ENCODE results near the gene CELF4.

The CELF4 gene

GRCh38 chr18:37565101-37565976, at the start of gene CELF4:
TSS of gene CELF4 (minus strand) at chr18:37565798.
- DNase-seq (ENCODE audit: low spot score) (no peak), FAIRE-seq (no peak)

DNA sequence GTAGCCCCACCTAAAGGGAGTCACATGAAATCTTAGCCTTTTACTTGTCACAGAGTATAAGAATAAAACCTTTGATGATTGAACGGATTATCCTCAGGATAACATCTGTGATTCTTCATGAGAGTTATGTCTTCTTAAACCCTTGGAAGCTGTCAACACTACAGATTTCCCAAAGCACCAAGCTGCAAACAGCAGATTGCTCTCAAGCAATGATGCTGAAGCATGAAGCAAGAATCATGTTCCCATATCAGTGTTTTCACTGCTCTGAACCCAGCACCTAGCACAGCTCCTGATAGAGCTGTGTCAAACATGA, 47.6 kb upstream of the CELF4 start:
- DNase-seq (ENCODE audit: low spot score) (no peak), FAIRE-seq (no peak)

DNA sequence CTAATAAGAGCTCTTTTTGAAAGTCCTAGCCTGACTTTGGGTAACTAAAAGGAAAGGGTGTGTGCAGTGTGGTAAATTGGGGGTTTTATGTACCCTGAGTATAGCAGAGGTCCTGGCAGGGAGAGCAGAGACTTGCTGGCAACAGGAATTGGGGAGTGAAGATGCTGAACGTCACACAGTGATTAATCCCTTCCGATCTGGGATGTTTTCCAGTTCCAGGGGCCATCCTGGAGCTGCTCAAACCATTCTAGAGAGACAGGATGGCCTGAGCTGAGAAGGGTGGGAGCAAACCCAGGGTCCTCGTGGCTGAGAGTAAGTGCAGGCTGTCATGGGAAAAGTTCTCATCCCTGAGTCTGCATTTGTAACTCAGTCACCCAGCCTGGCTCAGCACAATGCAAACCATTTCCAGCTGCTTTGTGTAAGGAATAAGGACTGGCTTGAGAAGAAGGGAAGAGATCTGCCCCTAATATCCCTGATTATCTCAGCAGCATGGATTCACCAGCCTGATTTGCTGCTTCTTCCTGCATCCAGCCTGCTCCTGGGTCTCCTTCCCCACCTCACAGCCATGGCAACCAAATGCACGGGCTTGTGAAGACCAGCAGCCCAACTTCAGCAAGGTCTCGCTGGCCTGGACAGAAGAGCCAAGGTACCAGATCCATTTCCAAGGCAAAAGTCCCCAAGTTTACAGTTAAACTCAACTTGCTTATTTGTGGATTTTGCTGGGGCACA, 47.1 kb upstream of the CELF4 start:
- DNase-seq (ENCODE audit: low spot score) (no peak), FAIRE-seq (no peak)

DNA sequence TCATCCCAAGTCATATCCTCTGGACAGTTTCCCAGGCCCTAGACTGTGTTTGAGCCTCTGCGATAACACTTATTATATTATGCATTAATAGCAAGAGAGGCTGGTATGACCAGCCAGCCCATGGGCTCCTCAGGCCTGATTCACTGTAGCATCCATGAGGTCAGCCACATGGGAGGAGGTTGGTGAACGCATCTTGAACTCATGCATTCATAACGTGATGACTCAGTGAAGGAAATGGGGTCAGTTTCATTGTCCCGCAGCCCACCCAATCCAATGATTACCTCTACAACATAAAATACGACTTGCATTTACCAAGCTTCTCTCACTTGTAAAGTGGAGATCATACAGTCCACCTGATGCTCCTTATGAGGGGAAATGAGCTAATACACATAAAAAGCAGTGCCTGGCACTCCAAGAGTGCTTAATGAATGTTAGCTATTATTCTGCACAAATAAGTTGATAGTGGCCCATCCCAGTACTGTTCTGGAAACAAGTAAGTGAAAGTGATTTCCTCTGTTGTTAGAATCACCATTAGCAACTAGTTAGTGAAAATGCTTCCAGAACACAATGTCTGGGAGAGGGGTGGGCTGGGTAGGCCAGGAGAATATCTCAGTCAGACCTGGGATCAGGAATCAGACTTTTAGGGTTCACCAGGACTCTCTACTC, 46.1 kb upstream of the CELF4 start:
- DNase-seq (ENCODE audit: low spot score) (no peak), FAIRE-seq (no peak)

- DNase-seq (ENCODE audit: low spot score), result no peak
- FAIRE-seq, result no peak
Measured at GRCh38 chr18:37608876-37609275, 43.3 kb upstream of the CELF4 start.

- no peak for FAIRE-seq
- DNase-seq (ENCODE audit: low spot score), result no peak
Measured at GRCh38 chr18:37607281-37607680, 41.7 kb upstream of the CELF4 start.

GRCh38 chr18:37604032-37604431, 38.4 kb upstream of the CELF4 start:
- no peak for FAIRE-seq
- DNase-seq (ENCODE audit: low spot score), result no peak

DNA sequence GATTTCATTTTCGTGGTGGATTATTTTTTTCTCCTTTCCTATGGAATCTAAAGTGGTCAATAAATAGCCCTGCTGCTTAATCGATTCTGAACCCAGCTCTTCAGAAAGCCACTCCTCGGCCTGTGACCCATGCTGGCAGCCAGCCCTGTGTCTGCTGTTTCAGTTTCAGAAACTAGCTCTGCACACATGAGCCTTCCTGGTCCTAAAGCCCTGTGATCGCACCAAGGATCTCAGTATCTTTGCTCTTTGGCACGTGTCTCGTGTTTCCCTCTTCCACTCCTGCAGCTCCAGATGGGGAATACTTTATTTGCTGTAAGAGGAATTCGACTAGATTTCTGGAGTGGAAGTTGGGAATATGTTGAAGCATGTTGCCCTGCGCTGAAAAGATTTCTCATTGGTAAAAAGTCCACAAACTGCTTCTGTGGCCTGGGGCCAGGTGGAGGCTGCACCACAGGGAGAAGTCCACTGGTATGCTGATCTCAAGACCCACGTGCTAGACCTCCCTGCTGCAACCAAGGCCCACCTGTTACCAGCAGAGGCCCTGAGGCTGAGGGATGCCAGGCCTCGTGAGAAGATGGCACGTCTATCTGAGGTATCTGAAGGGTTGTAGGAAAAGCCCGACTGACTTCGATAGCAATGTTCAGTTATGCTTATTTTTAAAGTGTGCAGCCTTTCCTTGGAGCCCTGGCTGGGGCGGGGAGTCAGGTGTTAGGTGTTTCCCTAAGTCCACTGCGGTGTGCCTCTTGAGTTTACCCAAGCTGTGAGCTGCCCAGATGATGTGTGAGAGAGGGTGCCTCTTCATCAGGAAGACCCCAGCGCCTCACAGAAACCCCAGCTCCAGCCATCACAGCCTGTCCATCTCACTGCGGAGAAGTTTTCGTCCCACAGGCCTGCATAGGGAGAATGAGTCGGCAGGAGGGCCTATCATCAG, 33.6 kb upstream of the CELF4 start:
- FAIRE-seq (no peak), DNase-seq (ENCODE audit: low spot score) (no peak)

- FAIRE-seq, result no peak
Measured at GRCh38 chr18:37598396-37598795, 32.8 kb upstream of the CELF4 start.

DNA sequence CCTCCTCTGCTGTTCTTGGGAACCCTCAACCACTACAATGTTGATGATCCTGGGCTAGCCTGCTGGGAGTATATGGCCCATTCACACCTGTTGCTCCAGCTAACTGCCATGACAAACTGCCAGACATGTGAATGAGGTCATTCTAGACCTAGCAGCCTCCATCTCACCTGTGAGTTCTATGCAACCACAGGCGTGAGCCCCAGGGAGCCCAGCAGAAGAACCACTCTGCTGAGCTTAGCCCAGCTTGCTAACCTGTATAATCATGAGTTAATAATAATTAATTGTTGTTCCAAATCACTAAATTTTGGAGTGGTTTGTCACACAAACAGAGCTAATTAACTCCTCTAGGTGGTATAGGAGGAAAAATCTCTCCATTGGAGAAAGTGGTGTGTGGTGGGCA, 24.7 kb upstream of the CELF4 start:
- no peak for FAIRE-seq
- DNase-seq (ENCODE audit: low spot score), result no peak

More at GRCh38 chr18:37598396-37598795, 32.8 kb upstream of the CELF4 start:
- no peak for DNase-seq (ENCODE audit: low spot score)

DNA sequence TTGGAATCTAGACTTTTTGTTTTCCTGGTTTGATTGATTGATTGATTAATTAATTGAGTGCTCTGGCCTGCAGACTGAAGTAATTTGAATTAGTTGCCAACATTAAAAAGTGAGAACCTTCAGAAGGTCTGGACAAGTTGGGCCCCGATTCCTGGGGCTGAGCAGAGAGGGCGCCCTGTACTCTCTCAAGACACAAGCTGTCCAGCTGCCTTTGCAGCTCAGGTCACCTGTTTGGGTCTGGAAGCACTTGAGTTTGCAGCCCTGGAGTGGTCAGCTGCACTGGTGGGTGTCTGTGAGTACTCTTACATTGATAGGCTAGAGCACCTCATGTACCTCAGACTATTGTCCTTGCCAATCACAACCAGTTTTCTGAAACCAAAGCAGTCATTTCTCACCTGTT, 22.7 kb upstream of the CELF4 start:
- no peak for FAIRE-seq
- DNase-seq (ENCODE audit: low spot score), result no peak

DNA sequence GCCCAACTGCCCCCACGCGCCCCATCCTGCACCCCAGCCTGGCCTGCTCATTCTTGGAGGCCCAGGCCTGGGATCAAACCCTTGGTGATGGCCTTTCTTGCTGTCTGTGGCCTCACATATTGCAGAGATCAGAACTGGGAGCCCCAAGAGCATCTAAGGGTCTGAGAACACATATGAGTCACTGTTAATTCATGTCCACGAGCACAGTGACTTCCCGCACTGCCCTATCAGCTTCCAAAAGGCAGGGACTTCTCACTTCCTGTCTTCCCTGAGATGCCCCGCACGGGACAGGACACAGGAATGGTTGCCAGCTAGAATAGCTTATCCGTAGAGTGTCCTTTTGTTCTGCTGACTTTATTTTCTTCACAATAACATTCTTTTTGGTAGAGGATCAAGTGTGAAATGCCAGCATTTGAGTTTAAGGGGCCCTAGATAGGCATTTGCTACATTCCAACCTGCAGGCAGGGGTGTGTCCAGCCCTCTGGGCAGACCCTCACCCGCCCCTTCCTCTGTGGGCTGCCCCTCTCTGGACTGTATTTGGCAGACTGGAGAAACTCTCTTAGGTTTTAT, 21.1 kb upstream of the CELF4 start:
- FAIRE-seq, result no peak
- DNase-seq (ENCODE audit: low spot score), result no peak

- no peak for FAIRE-seq
- DNase-seq (ENCODE audit: low spot score), result no peak
Measured at GRCh38 chr18:37584952-37585695, 19.5 kb upstream of the CELF4 start.

GRCh38 chr18:37584217-37584616, 18.6 kb upstream of the CELF4 start:
- DNase-seq (ENCODE audit: low spot score), result no peak
- FAIRE-seq, result no peak

GRCh38 chr18:37582261-37582660, 16.7 kb upstream of the CELF4 start:
- FAIRE-seq, result no peak
- DNase-seq (ENCODE audit: low spot score), result no peak

DNA sequence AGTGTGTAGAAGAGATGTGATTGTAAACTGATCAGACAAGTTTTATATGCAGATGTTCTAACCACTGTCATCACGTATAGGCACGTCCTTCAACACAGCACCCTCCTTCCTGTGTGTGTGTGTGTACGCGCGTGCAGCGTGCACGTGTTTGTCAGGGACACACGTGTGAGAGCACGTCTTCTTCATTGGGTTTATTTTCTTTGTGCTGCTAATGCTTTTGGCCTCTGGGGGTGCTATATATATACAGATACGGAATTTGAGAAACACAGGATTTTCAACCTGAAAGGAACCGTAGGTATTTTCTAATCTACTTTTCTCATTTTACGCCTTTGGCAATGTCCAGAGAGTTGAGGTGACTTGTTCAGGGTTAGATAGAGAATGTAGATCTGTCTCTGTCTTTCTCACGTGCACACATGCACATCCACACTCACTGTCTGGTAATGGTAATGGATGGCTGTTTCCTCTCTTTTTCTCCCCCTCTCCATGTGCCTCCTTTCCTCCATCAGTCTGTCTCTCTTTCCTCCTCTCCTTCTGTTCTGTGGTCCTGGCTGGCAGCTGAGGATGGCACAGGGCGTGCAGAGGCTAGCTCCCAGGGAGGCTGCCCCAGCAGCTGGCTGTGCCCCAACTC, 13.4 kb upstream of the CELF4 start:
- DNase-seq (ENCODE audit: low spot score), result peak; percentile 33
- peak; percentile 52 for FAIRE-seq

- no peak for FAIRE-seq
Measured at GRCh38 chr18:37578182-37578678, 12.6 kb upstream of the CELF4 start.

GRCh38 chr18:37577051-37577611, 11.5 kb upstream of the CELF4 start:
- DNase-seq (ENCODE audit: low spot score), result no peak
- no peak for FAIRE-seq

More at GRCh38 chr18:37578182-37578678, 12.6 kb upstream of the CELF4 start:
- no peak for DNase-seq (ENCODE audit: low spot score)

DNA sequence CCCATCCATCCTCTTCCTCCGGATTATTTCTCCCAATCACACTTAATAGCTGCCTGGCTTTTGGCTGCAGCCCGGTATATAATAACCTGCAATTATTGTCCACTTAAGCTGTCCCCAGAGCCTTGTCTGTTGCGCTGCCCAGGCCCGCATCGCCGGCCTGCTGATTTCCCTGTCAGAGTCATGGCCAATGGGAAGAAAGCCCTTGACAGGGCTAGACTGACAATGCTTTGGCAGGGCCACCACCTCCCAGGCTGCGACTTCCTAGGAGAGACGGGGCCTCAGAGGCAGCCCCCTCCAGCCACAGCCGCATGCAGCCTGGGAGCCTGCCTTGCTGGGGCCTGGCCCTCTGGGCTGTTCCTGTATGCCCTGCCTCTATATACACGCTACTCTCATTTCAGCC, 10.0 kb upstream of the CELF4 start:
- FAIRE-seq, result no peak
- DNase-seq (ENCODE audit: low spot score), result no peak

Measured in urothelium cell line (cell line).